ENCODE results near the gene C13orf46.
"Not testable (repeated sequence)": the region's sequence is repeated elsewhere in the genome, so short reads cannot be mapped to it uniquely, and the experiment has no call there.

Gene C13orf46

GRCh38 chr13:113991676-113992179, 17.9 kb upstream of the C13orf46 start:
- no peak for DNase-seq (ENCODE audit: low spot score)

DNA sequence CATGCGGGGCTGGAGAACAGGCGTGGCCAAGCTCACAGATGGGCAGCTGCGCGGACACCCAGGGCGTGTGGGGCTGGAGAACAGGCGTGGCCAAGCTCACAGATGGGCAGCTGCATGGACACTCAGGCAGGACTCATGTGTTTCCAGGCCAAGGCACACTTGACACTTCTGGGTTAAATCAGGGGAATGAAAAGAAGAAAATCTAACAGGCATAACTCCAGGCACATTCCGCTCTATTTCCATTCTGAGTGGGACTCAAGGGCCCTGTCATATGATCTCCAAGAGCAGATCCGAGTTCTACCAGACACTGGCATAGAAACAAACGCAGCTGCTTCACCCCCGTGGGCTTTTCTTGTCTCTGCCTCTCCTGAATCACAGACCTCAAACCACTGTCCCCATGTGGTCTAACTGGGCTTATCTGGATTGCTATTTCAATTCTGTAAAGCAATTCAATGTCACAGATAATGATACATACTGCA, 17.4 kb upstream of the C13orf46 start:
- DNase-seq (ENCODE audit: low spot score) = no peak

GRCh38 chr13:113990321-113990837, 16.5 kb upstream of the C13orf46 start:
- DNase-seq (ENCODE audit: low spot score) = no peak

GRCh38 chr13:113989585-113990300, 15.9 kb upstream of the C13orf46 start:
- DNase-seq (ENCODE audit: low spot score) = no peak

- DNase-seq (ENCODE audit: low spot score) = not testable (repeated sequence)
Observed at GRCh38 chr13:113988859-113989258, 15.0 kb upstream of the C13orf46 start.

DNA sequence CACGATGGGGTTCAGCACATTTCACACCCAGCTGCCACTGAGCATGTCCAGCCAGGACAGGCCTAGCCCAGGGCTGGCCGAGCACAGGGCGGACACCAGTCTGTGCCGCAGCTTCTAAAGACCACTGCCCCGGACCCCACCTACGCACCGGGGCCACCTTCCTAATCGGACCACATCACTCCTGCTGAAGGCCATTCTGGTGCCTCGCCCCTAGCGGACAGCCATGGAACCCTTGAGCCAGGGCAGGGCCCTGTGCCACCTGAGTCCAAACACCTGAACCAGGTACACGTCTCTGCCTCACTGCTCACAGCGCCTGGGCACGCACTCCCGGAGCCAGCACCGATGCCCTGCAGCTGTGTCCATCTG, 8.4 kb upstream of the C13orf46 start:
- DNase-seq (ENCODE audit: low spot score) = no peak

DNA sequence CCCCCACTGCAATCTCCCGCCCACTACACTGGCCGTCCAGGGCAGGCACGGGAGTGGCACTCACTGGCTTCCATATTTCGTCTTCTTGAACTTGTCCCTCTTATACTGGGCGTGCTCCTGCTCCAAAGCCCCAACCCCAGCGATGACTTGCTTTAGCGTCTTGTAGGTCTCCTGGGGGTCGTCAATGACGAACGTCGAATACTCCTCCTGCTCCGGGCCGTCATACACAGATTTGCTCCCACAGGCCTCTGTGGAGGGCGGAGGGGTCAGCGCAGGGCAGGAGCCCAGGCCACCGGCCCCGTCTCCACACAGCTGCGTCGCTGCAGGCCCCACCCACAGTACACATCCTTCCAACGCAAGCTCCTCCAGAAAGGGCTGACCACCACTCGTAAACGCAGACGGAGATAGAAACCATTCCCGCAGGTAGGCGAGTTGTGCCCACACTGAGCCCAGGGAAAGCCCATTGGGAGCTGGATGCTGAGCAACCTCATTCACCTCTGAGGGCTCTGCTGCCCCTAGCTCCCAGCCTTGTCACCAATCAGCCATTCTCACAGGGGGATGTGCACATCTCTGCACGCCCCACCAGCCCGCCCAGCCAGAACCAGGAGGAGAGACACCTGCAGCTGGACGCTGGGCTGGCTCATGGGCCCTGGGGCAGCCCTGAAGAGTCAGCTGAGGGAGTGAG, 7.9 kb upstream of the C13orf46 start:
- DNase-seq (ENCODE audit: low spot score) = no peak

DNA sequence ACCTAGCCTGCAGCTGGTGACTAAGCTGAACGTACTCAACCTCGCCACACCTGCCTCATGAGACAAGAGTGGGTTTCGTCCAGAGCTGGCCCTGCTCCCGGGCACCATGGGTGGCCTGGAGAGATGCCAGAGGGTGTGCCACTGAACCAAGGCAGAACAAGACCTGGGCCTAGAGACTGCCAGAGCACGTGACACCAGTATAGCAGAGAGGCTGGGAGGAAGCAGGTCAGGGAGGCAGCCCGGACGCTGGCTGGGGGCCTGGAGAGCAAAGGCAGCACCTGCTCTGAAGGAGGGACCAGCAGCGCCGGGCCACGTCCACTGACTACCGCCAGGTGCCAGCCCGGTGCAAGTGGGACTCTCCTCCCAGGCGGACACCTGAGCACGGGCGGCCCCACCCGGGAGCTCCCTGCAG, 7.3 kb upstream of the C13orf46 start:
- no peak for DNase-seq (ENCODE audit: low spot score)

DNA sequence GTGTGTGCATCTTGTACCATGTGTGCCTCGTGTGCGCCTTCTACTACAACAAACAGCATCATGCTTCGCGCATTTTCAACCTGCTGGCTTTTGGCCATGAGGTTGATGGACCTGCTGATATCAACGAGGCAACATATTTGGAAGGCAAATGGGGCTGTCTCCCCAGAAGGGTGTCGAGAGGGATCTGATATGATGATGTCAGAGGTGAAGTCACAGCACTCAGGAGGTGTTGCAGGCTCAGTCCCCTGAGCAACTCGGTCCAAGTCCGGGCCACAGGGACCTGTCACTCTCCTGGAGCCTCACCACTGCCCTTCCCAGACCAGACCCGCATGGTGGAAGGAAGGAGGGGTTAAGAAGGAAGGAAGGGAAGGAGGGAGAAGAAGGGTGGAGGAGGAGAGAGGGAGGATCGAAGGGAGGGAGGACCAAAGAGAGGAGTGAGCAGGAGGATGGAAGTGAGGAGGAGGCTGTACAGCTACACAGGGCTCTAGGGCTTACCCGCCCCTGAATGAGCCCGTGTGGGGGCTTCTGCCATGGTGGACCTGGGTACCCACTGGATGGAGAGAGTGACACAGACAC, 6.7 kb upstream of the C13orf46 start:
- no peak for DNase-seq (ENCODE audit: low spot score)

- no peak for DNase-seq (ENCODE audit: low spot score)
Observed at GRCh38 chr13:113979791-113980471, 6.1 kb upstream of the C13orf46 start.

GRCh38 chr13:113978741-113979481, 5.0 kb upstream of the C13orf46 start:
- no peak for DNase-seq (ENCODE audit: low spot score)

DNA sequence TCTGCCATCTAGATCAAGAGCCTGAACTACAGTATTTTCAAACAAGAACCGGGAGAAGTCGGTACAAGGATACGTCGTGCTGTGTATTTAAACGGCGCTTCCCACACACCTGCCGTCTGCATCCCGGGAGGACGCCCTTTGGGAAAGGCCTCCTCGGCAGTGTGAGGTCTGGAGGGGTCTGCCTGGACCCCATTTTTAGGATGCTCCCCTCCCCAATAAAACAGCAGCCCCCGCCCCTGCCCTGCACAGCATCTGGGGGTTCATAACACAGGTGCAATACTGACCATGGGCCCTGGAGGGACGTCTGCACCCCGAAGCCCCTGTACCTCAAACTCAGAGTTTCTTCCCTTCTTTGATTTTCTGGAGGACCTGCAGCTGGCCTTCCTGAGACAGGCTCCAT, 4.1 kb upstream of the C13orf46 start:
- DNase-seq (ENCODE audit: low spot score) = no peak

- no peak for DNase-seq (ENCODE audit: low spot score)
Observed at GRCh38 chr13:113976711-113977684, 3.1 kb upstream of the C13orf46 start.

- no peak for DNase-seq (ENCODE audit: low spot score)
Observed at GRCh38 chr13:113975416-113975815, 1.5 kb upstream of the C13orf46 start.

DNA sequence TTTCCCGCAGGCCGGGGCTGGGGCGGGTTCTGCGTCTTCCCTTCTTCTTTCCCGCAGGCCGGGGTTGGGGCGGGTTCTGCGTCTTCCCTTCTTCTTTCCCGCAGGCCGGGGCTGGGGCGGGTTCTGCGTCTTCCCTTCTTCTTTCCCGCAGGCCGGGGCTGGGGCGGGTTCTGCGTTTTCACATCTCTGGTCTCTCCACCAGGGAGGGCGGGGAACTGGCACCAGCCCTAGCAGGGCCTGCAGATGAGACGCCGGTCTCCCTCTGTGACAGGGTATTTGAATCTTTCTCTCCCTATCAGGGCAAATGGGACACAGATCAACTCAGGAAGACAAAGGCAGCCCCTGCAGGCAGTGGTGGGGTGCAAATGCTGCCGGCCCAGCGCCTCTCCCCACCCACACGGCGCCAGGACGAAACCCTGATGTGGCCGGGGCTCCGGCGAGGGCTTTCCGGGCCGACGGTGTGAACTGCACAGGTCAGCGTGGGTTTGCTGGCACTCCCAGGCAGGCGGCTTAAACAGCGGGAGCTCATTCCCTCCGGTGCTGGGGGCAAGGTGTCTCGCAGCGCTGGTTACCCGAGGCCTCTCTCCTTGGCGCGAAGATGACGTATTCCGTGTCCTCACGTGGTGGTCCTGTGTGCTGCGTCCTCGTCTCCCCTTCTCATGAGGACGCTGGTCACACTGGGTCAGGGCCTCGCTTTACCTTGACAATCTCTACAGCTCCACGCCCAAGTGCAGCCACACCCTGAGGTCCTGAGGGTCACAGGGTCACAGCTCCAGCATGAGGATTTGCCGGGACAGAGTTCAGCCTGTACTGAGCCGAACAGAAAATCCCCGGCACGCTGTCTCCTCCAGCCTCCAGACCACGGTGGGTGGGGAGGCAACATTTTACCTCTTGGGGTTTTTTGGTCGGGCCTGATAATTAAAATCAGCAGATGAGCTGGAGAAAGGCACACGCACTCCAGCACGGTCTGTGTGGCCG, 717 bp upstream of the C13orf46 start:
- DNase-seq (ENCODE audit: low spot score) = no peak

GRCh38 chr13:113972451-113973217, 1.2 kb downstream of the C13orf46 start:
- DNase-seq (ENCODE audit: low spot score) = no peak

- no peak for DNase-seq (ENCODE audit: low spot score)
Observed at GRCh38 chr13:113971471-113972231, 2.2 kb downstream of the C13orf46 start.
